NCI-H128 (cell line): ENCODE measurements around the gene RAI1.

ENCODE experiments used
- DNase-seq: peaks from one replicate; lab custom pipeline; 2025; ENCODE audit not compliant: unreplicated experiment; lab: John Stamatoyannopoulos, UW

The RAI1 gene

DNA sequence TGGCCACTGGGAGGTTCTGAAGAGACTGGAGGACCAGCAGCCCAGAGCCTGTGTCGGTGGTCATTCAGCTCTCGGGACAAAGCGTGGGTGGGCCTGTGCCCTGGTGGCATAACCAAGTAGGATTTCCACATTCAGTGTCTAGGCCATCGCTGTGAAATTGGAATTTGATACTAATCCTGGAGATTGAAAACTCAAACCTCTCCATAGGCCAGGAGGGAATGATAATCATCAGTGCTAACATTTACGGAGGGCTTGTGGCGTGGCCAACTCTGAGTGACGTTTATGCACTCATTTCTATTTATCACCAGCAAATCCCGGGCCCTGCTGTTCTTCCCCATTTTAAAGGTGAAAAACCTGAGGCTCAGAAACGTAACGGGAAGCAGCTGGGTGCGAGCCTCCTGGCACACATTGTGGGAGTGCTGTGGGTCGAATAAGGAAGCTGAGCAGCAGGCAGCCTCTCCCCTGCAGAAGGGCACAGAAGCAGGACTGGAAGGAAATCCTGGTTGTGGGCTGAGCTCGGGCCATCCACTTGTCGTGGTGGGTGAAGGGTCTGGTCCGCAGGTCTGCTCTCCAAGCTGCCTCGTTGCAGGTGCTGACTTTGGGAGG, 33.1 kb downstream of the RAI1 start:
- DNase-seq, result no peak

DNA sequence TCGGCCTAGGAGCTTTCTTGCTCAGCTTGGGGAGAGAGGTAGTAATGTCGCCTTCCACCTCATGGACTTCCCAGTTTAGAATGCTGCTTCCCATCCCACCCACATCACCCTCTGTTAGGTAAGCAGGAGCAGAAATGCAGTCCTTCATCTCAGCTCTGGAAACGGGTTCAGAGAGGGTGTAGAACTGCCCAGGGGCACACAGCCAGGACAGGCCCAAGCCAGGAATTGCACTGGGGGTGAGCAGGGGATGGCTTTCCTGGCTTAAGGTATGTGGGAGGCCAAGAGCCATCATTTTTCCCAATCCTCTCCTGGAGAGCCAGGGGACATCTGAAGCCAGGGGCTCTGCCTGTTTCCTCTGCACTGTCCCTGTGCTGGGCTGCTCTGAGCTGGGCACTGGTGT, 33.6 kb downstream of the RAI1 start:
- no peak for DNase-seq

DNA sequence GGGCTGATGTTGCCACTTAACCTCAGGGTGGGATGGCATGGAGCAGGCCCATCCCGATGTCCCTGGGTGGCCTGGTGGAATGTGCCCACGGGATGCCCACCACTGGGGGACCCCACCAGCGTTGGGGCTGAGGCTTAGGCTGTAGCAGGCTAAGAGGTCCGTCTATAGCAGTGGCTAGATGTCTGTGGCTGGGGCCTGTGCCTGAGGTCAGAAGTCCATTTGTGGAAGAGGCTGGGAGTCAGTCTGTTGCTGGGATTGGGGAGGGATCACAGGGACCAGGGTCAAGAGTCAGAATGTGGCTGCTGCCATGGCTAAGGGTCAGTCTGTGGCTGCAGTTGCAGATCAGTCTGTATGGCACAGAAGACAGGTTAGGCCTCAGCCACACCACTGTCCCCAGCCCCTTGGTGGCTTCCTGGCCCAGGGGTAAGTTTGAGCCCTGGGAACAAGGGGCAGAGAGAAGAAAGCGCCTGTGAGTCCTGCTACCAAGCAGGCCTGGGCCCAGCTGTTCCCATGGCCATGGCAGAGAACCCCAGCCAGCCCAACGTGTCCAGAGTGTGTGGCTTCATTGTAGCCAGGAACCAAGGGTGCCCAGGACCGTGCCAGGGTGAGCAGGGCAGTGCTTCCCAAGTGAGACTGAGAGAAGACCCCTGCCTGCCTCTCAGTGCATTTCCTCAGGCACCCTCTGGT, 35.7 kb downstream of the RAI1 start:
- DNase-seq, result no peak

DNA sequence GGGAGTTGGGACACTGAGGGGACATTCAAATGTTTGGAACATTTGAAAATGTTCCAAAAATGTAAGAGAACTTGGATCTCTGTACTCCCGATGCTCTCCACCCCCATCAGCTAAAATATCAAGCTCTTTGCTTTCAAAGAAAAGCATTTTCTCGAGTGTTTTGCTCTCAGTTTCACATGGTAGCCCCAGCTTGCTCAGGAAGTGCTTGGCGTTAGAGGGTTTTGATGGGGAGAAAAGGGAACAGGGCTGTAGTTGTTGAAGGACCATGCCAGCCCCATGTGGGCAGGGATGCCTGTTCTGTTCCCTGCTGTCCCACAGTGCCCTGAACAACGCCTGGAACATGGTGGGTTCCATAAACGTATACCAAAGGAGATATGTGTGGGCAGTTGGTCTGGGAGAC, 37.0 kb downstream of the RAI1 start:
- no peak for DNase-seq

DNA sequence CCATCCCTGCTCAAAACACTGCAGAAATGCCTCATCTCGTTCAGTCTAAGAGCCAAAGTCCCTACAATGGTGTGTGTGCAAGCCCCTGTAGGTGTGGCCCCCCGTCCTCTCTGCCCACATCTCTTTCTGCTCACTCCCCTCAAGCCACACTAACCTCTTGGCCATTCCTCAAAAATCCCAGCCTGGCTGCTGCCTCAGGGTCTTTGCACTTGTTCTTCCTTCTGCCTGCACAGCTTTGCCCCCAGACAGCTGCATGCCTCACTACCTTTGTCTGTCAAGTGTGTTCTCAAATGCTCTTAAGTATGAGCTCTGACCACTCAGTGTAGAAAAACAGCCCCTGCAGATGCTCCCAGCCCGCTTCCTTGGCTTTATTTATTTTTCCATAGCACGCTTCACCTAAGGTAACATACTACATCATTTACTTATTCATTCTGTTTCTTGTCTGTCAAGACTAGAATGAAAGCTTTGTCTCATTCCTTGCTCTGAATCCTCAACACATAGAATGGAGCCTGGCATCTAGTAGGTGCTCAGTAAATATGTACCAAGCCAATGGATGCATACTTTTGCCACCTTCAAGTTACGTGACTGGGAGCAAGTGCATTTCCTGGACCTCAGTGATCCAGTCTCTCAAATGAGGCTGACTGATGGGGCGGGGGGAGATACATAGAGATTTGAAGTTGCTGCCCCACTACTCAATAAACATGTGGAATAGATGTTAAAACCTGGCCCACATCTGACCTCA, 38.1 kb downstream of the RAI1 start:
- DNase-seq, result no peak

DNA sequence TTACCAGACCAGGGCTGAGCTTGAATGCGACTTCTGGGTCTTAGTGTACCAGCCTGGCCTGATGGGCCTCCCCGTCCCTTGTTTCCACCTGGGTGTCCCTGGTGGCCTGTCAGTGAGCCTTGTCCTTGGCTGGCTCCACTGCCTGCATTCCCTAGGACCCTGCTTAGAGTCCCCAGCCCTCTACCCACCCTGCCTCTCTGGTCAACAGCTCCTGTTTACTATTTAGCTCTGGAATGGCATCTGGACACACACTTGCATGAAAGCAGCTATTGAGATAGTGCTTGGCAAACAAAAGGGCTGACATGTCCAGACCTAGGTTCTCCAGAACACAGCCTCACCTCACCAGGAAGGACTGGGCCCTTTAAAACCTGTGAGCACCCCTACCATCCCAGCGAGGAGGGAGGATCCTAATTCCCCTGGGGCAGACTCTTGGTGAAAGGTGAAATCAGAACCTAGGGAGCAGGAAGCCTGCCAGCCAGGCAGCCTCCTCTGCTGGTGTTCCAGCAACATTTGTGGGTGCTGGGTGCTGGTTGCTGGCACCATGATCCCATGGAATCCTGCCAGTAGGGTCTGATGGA, 38.8 kb downstream of the RAI1 start:
- no peak for DNase-seq

DNA sequence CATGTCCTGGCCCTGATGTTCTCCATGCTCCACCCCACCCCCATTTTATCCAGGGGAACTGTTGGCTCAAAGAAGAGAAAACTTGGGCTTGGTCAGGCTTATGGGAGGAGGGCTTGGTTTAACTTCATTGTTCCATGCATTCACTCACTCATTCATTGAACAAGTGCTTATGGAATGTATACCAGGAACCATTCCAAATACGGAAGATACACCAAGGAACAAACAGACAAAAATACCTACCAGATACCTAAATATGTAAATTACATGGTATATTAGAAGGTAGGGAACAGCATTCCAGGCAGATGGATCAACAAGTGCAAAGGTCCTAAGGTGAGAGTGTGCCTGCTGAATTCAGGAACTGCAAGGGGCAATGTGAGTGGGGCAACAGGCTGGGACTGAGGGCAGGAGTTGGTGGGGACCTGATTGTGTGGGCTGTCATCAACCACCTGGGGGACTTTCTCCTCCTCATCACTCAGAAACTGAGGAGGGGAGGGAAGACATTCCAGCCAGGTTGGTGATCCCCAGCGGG, 39.9 kb downstream of the RAI1 start:
- no peak for DNase-seq

DNA sequence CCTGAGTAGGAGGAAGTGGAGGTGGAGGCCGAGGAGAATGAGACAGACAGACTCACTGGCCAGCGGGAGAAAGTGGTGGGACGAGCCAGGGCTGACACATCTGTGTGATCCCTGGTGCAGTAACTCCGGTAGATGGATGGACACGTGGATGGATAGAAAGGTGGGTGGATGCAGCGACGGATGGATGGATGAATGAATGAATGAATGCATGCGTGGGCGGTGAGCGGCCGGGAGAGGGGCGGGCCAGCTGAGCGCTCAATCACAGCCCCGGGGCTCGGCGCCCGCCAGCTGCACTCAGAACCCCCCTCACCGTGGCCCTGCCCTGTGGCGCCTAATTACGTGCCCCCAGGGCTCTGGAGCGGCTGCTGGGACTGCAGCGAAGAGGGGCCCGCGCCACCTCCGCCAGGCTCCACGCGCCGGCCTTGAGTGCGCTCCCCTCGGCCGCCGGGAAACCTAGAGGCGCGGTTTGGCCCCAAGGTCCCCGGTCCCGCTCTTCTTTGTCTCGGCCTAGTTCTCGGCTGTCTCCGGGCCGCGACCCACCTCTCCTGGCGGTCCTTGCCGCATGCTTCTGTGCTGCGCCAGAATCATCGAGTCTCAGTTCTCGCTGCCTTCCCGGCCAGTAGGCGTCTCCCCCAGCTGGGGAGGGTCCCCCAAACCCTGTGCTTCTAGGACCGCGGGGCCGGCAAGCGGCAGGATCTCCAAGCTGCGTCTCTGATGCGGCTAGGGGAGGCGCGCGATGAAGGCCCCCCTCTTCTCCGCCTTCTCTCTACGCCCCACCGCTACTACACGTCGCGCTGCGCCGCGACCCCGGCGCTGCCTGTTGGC, 41.0 kb downstream of the RAI1 start:
- DNase-seq, result no peak

DNA sequence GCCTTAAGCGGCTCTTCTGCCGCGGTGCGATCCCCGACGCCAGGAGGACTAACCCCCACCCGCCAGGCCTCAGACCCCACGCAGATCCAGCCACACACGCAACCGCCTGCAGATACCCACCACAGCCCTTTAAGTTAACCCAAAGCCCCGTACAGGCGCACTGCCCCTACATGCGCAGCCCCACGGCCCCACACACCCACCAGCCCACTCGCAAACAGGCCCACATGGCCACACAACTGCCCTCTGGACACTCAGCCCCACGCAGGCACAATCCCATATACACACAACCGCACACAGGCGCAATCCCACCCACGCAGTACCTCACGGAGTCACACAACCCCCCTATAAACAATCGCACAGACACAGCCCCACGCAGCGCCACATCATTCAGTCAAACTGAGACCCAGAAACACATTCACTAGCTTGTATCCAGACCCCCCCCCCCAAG, 41.7 kb downstream of the RAI1 start:
- no peak for DNase-seq

DNA sequence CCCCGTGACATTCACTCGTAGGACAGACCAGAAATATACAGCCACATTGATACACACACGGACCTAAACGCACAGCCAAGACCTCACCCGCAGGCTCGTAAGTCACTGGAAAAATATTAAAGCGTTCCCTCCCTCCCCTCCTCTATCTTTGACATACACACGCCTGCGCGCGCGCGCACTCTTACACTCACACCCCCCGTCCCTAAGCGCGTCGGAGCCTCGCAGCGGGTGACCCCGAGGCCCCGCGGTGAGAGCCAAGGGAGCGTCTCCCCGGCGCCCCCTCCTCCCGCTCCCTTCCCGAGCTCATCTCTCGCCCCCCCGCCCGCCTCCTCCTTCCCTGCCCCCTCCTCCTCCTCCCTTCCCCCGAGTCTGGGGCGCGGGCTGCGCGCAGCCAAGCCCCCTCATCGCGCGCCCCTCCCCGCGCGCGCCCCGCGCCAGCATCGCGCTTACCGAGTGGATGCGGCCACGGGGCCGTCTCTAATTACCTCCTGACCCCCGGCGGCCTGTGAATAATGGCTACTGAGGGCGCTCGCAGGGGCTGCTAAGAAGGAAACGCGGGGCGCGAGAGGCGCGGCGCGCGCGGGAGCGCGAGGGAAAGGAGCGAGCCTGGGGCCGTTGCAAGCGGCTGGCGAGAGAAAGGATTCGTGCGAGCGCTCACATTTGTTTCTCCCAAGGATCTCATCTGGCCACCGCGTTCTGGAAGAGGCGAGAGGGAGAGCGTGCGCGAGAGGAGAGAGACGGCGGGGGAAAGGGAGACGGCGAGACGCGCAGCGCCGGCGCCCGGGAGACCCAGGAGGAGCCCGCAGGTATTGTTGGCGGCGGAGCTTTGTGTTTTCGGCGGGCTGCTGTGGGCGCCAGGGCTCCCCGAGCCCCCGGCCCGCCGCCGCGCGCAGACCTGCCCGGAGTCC, 42.4 kb downstream of the RAI1 start:
- no peak for DNase-seq

DNA sequence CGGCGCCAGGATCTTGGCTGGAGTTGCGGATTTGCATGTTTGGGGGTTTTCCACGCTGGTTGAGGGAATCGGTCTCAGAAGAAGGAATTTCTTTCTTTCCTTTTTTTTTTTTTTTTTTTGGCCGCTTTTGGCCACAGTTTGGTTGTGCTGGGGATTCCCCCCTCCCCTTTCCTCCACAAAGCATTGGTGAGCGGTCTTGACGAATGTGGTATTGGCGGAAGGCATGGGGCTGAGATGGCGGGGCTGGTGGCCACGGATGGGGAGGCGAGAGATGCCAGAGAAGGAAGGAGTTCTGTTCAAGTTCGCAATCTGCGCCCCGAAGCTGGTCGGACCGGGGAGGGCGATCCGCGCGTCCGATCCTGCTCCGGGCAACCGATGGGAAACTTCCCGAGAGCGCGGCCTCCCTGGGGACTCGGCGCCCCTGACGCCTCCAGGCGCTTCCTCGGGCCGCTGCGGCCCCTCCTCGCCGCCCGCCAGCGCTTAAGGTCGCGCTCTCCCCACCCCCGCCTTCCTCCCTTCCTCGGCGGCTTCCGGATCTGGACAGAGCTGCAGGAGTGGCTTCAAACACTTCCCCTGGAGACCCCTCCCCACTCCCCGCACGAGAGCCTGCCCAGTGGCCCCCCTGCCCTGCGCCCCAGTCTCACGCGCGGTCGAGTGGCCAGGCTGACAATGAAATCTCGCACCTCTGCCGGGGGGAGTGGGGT, 43.2 kb downstream of the RAI1 start:
- no peak for DNase-seq

DNA sequence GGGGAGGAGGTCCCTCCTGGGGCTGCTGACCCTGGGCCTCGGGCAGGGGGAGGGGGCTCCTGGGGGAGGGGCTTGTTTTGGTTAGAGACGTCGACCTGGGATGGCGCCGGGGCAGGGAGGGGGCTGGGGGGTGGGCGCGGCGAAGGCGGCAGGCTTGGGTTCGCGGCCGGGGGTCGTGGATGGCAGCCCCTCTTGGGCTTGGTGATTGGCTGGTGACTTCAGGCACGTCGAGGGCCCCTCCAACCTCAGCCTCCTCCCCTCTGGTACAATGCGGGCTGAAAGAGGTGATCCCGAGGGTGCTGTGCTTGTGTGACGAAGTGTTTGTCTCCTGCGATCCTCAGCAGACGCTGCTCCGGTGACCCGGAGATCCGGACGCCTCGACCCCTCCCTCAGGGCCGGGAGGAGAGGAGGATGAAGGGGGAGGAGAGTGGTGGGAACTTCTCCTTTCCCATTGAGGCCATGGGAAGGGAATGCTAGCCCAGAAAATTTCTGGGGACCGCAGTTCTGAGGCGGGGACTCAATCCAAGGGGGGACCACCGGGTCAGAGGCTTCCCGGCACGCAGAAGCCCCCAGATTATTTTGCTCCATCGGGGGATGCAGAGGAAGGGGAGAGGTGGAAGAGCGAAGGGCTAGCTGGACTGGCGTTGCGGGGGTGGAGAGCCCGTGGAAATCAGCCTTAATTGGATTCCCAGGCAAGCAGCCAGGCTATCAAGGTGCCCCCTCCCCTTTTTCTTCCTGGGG, 43.9 kb downstream of the RAI1 start:
- DNase-seq, result no peak

DNA sequence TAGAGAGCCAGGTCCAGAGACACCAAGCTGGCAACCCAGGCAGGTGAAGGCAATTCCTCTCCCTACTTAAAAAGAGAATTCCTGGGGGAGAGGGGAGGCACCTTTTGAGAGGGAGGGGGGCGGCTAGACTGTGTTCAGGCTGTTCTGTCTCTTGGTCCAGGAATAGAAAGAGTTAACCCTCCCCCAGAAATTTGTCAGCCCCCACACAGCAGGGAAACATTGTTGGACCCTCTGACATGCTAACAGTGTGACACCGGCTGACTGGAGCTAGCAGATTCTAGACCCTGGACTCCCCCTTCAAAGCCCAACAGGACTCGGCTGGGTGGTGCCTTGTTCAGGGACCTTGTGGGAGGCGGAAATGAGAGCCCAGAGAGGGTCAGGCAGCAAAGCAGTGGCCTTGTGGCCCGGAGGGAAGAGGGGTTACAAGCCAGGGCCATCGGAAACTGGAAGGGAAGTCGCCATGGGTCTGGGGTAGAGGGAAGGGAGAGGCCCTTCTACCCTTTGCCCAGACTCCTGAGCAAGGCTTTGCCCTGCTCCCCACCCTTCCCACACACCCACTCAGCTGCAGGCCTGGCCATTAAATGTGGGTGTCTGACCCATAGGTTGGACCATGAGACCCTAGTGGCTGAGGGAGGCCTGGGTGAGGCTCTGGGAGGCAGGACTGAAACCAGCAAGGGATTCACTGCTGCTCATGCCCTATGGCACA, 44.6 kb downstream of the RAI1 start:
- no peak for DNase-seq

DNA sequence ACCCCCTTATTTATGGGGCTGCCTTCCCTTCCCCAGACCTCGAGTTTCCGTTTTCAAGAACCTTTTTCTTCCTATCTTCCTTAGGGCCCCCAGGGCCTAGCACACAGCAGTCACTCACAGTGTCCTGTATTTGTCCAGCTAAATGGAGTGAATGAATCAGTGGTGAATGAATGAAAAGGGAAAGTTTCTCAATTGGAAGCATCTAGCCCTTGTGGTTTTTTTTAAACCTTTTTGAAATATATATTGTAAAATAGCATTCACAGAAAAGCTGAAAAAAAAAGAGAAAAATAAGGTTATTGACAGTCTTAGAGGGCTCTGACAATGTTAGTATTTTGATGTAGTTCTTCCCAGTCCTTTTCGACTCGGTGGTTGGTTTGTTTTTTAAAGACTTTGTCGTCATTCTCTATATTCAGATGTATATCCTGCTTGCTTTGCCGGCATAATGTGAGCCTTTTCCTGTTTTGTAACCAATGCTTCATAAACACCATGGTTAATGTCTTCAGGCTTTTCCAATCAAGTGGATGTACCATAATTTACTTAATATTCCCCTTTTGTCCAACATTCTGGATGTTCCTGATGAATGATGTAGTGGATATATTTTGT, 45.3 kb downstream of the RAI1 start:
- DNase-seq, result no peak

DNA sequence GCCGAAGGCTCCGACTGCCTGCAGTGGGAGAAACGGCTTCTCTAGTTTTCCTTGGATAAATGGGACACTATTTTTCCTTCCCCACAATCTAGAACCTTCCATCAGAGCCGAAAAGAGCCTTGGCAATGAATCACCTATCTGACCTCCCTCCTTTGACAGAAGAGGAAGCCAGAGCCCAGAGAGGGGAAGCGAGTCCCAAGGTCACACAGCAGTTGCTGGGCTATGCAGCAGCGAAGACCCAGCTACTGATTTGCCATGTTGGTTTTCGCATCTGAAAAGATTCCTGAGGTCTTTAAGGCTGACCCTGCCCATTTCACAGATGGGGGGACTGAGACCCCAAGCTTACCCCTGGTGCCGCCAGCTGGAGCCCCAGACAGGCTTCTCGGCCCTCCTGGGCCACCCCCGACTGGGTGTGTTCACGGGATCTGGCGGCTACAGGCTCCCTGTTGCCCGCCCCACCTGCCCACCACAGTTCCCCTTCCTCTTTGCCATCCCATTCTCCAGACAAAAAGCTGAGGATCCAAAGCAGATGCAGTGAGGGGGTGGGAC, 45.9 kb downstream of the RAI1 start:
- DNase-seq, result no peak

DNA sequence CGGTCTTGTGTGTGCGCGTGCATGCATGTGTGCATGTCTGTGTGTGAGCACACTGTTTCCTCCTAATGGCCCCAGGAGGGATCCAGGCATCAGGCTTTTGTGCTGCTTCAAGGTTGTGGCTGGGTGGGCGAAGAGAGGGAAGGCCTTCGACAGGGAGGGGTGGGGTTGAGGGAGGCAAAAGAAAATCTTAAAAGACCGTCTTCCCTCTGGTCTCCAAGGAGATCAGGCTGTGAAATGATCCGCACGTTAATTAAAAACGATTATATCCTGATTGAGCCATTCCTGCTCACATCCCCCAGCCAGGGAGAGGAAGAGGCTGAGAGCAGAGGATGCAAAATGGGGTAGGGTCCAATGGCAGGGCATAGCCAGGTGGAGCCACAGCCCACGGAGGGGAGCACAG, 46.9 kb downstream of the RAI1 start:
- no peak for DNase-seq

DNA sequence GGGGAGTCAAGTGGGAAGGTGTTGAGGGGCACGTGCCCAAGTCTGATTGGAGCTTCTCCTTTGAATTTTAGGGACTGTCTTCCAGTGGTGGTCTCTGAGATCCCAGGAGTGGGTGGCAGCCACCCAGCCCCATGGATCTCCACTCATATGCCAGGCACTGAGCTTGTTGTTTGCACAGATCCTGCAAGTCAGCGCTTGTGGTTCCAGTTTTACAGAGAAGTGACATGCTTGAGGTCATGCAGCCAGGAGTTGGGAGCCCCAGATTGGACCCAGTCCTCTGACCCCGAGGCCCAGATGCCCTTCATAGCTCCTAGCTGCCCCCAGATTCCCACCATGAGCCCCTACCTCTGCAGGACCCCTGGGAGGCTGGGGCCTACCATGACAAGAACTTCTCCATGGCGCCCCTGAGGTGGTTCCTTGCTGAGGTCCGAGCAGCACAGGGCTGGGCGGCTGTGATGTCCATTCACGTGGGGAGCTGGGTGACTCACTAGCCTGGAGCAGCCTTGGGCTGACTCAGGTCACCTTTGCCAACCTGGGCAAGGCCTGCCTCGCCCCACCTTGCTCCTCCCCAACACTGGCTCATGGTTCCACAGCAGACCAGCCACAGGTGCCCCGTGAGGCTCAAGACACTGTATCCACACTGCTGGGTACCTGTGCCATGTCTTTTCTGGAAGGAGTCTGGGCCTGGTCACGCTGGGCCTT, 47.4 kb downstream of the RAI1 start:
- DNase-seq, result no peak
